IPS-20b (cell line): ENCODE measurements around the gene AKNA.

ENCODE experiments used
- H3K27ac ChIP-seq: one replicate; pipeline ENCODE4 v1.5.1; 2013; ENCODE audit warnings: low read length
- H3K27me3 ChIP-seq: 2 replicates; pipeline ENCODE4 v1.6.1; 2013; ENCODE audit warnings: mild to moderate bottlenecking, low read length, inconsistent platforms; ENCODE audit not compliant: insufficient read depth
- H3K36me3 ChIP-seq: 2 replicates; pipeline ENCODE4 v1.6.1; 2013; ENCODE audit warnings: low read depth, mild to moderate bottlenecking, inconsistent platforms, low read length, moderate library complexity; ENCODE audit not compliant: insufficient read depth
- H3K4me1 ChIP-seq: 2 replicates; pipeline ENCODE4 v1.6.1; 2013; ENCODE audit warnings: mild to moderate bottlenecking, control low read depth, inconsistent platforms, low read length, moderate library complexity; ENCODE audit not compliant: insufficient read depth
- H3K4me3 ChIP-seq: 2 replicates; pipeline ENCODE4 v1.5.1; 2013; ENCODE audit warnings: mild to moderate bottlenecking, low read length, inconsistent platforms
- H3K9ac ChIP-seq: 2 replicates; pipeline ENCODE4 v1.6.1; 2013; ENCODE audit warnings: low read depth, mild to moderate bottlenecking, inconsistent platforms, low read length, moderate library complexity
- H3K9me3 ChIP-seq: 2 replicates; pipeline ENCODE4 v1.6.1; 2013; ENCODE audit warnings: mild to moderate bottlenecking, low read depth, low read length, inconsistent platforms; ENCODE audit not compliant: insufficient read depth

AKNA gene

GRCh38 chr9:114387680-114388356, at the start of gene AKNA:
Gene AKNA, minus strand, starts transcription at chr9:114387982. Its CDS starts 6,649 bp downstream, at chr9:114381333.
- peak within 1 kb of the TSS; percentile 66 for H3K4me3 ChIP-seq
- peak within 1 kb of the TSS; percentile 76; the same call in 1 of the 2 replicates for H3K9ac ChIP-seq
- no peak within 1 kb of the TSS for H3K27ac ChIP-seq
- H3K4me1 ChIP-seq: peaks cover 58% of the 10 kb centered on the region
- H3K36me3 ChIP-seq: no peaks in the 10 kb centered on the region
- no peaks in the 10 kb centered on the region for H3K27me3 ChIP-seq
- H3K9me3 ChIP-seq: no peaks in the 10 kb centered on the region

GRCh38 chr9:114437401-114437893, 49.7 kb upstream of the AKNA start:
- Histone ChIP-seq H3K9me3 (no peaks in the 10 kb centered on the region), H3K9ac (no peak overlapping the region), H3K4me1 (no peaks in the 10 kb centered on the region; the same call in 1 of the 2 replicates), H3K27ac (no peak overlapping the region), H3K27me3 (no peaks in the 10 kb centered on the region), H3K4me3 (no peak overlapping the region), H3K36me3 (no peaks in the 10 kb centered on the region)

DNA sequence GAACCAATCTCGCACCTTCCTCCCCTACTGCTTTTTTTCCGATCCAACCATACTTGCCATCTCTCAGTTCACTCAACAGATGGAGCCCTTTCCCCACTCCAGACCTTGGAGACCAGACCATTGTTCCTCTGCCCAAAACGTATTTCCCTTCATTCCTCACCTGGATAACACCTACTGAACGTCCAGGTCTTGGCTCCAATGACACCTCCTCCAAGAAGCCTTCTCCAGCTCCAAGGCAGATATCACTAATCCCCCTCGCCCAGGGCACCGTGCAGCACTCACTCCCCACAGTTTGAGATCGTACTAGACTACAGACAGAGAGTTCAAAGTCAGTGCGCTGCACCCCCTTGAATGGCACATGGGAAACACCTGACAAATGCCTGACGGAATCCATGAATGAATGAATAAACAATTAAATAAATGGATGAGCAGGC, 47.1 kb upstream of the AKNA start:
- Histone ChIP-seq H3K4me3 (no peak overlapping the region), H3K9me3 (no peaks in the 10 kb centered on the region), H3K36me3 (no peaks in the 10 kb centered on the region), H3K27me3 (no peaks in the 10 kb centered on the region), H3K27ac (no peak overlapping the region), H3K9ac (no peak overlapping the region), H3K4me1 (no peaks in the 10 kb centered on the region; the same call in 1 of the 2 replicates)

DNA sequence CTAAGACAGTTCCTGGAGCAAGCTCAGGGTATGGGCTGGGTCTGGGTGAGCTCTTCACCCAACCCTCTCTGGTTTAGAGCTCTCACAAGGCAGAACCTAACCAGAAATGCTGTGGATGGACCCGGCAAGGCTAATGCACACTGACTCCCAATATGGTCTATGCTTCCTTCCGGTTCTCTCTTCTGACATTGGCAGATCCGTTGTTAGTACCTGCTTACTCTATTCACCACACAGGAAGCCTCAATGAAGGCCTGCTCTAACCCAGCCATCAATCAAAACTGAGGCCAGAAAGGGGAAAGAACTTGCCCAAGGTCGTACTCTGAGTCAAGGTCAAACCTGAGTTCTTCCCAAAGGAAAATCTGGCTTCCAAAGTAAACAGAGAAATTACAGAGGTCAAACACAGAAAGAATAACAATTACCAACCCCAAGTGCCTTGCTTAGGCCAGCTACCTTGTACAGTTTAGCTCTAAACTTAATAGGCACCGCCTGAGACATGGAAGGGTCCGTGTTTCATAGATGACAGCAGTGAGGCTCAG, 46.0 kb upstream of the AKNA start:
- H3K27ac ChIP-seq: no peak overlapping the region
- no peak overlapping the region for H3K9ac ChIP-seq
- no peak overlapping the region for H3K4me3 ChIP-seq
- H3K36me3 ChIP-seq: no peaks in the 10 kb centered on the region
- H3K9me3 ChIP-seq: no peaks in the 10 kb centered on the region
- H3K27me3 ChIP-seq: no peaks in the 10 kb centered on the region
- H3K4me1 ChIP-seq: no peaks in the 10 kb centered on the region; the same call in 1 of the 2 replicates

GRCh38 chr9:114433086-114433485, 45.3 kb upstream of the AKNA start:
- Histone ChIP-seq H3K4me1 (no peaks in the 10 kb centered on the region; the same call in 1 of the 2 replicates), H3K36me3 (no peaks in the 10 kb centered on the region), H3K9ac (no peak overlapping the region), H3K27me3 (no peaks in the 10 kb centered on the region), H3K27ac (no peak overlapping the region), H3K9me3 (no peaks in the 10 kb centered on the region), H3K4me3 (no peak overlapping the region)

DNA sequence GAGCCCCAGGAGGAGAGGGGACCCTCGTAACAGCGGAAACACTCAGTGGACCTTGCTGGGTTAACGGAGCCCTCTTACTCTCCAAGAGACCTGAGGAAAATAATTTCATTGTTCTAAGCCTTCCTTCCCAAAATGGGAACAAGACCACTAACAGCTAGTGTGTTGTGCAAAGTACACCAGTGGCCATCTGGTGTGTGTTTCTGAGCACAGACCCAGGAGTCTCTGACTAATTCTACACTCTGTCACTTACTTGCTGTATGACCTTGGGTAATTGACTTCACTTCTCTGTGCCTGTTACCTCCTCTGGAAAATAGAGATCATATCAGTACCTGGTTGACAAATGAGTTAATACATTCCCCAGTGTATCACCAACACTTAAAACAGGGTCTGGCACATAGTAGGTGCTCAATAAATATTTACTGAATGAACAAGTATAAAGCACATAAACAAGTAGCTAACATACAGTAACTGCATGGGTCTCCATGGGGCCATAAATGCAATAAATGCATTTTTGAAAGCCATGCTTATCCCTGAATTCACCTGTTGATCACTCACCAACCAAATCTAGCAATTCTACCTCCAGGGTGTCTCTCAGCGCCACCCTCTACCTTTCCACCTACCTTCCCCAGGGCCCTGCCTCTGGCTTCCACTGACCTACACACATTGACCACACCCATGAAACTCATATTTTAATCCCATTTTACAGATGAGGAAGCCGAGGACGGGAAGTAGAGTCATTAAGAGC, 44.7 kb upstream of the AKNA start:
- no peaks in the 10 kb centered on the region for H3K9me3 ChIP-seq
- no peak overlapping the region for H3K4me3 ChIP-seq
- H3K4me1 ChIP-seq: no peaks in the 10 kb centered on the region; the same call in 1 of the 2 replicates
- no peak overlapping the region for H3K27ac ChIP-seq
- no peak overlapping the region for H3K9ac ChIP-seq
- no peaks in the 10 kb centered on the region for H3K27me3 ChIP-seq
- no peaks in the 10 kb centered on the region for H3K36me3 ChIP-seq

GRCh38 chr9:114431770-114432169, 44.0 kb upstream of the AKNA start:
- Histone ChIP-seq H3K4me1 (no peaks in the 10 kb centered on the region; the same call in 1 of the 2 replicates), H3K4me3 (no peak overlapping the region), H3K9ac (no peak overlapping the region), H3K27me3 (no peaks in the 10 kb centered on the region), H3K27ac (no peak overlapping the region), H3K36me3 (no peaks in the 10 kb centered on the region), H3K9me3 (no peaks in the 10 kb centered on the region)

- H3K4me1 ChIP-seq: no peaks in the 10 kb centered on the region; the same call in 1 of the 2 replicates
- H3K27me3 ChIP-seq: no peaks in the 10 kb centered on the region
- H3K9me3 ChIP-seq: no peaks in the 10 kb centered on the region
- H3K36me3 ChIP-seq: no peaks in the 10 kb centered on the region
- no peak overlapping the region for H3K4me3 ChIP-seq
- H3K9ac ChIP-seq: no peak overlapping the region
- H3K27ac ChIP-seq: no peak overlapping the region
Measured at GRCh38 chr9:114431003-114431402, 43.2 kb upstream of the AKNA start.

GRCh38 chr9:114430457-114430856, 42.7 kb upstream of the AKNA start:
- Histone ChIP-seq H3K4me1 (no peaks in the 10 kb centered on the region; the same call in 1 of the 2 replicates), H3K36me3 (no peaks in the 10 kb centered on the region), H3K4me3 (no peak overlapping the region), H3K9ac (no peak overlapping the region), H3K9me3 (no peaks in the 10 kb centered on the region), H3K27me3 (no peaks in the 10 kb centered on the region), H3K27ac (no peak overlapping the region)

DNA sequence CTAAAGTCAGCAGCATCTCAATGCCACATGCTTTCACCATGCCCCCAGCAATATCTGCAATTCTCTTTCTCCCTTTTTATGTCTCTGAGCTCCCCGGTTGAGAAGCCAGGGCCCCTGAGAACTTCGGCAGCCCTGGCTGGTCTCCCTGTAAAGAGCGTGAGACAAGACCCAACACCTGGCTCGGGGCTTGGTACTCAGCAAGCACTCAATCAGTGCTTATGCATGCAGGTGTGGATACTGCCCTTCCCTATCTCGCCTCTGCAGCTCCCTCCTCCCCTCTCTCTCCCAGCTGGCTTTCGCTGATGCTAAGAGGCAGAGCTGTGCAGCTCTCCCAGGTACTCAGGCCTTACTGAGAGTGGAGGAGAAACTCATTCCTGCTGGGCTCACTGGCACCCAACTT, 41.7 kb upstream of the AKNA start:
- H3K27me3 ChIP-seq: no peaks in the 10 kb centered on the region
- no peak overlapping the region for H3K4me3 ChIP-seq
- H3K27ac ChIP-seq: no peak overlapping the region

DNA sequence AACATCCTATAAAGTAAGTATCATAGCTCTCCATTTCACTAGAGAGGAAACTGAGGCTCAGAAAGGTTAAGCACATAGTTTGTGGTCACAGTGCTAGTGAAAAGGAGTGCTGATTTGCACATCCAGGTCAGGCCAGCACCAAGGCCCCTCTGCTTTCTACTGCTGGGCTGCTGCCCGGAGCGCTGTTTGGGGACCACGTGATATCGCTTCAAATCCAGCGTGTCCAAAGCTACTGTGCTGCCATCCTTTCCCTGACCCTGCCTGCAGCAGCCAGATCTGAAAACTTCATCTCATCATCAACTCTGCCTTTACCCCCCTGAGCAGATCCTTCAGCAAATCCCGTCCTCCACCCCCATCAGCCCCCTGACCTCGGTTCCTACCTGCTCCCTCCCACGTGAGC, 40.7 kb upstream of the AKNA start:
- Histone ChIP-seq H3K9ac (no peak overlapping the region), H3K9me3 (no peaks in the 10 kb centered on the region), H3K27me3 (no peaks in the 10 kb centered on the region), H3K36me3 (no peaks in the 10 kb centered on the region), H3K27ac (no peak overlapping the region), H3K4me1 (no peaks in the 10 kb centered on the region), H3K4me3 (no peak overlapping the region)

More for the DNA sequence above, 41.7 kb upstream of the AKNA start:
- H3K36me3 ChIP-seq: no peaks in the 10 kb centered on the region
- no peaks in the 10 kb centered on the region for H3K9me3 ChIP-seq
- no peak overlapping the region for H3K9ac ChIP-seq
- no peaks in the 10 kb centered on the region for H3K4me1 ChIP-seq
